ENCODE data around the gene C4BPA.
A peak's percentile ranks its signal among the peaks of the same experiment; 100 is the strongest.

C4BPA gene

GRCh38 chr1:207088161-207088560 is 15.9 kb upstream of the C4BPA start:
- Mint-ChIP-seq H3K27me3 (peaks cover 2% of the 10 kb centered on the region), H3K4me1 (ENCODE audit: low read depth) (peaks cover 34% of the 10 kb centered on the region), H3K9me3 (ENCODE audit: low read depth) (no peaks in the 10 kb centered on the region), H3K4me3 (no peak overlapping the region), H3K27ac (no peak overlapping the region), H3K36me3 (no peaks in the 10 kb centered on the region)

DNA sequence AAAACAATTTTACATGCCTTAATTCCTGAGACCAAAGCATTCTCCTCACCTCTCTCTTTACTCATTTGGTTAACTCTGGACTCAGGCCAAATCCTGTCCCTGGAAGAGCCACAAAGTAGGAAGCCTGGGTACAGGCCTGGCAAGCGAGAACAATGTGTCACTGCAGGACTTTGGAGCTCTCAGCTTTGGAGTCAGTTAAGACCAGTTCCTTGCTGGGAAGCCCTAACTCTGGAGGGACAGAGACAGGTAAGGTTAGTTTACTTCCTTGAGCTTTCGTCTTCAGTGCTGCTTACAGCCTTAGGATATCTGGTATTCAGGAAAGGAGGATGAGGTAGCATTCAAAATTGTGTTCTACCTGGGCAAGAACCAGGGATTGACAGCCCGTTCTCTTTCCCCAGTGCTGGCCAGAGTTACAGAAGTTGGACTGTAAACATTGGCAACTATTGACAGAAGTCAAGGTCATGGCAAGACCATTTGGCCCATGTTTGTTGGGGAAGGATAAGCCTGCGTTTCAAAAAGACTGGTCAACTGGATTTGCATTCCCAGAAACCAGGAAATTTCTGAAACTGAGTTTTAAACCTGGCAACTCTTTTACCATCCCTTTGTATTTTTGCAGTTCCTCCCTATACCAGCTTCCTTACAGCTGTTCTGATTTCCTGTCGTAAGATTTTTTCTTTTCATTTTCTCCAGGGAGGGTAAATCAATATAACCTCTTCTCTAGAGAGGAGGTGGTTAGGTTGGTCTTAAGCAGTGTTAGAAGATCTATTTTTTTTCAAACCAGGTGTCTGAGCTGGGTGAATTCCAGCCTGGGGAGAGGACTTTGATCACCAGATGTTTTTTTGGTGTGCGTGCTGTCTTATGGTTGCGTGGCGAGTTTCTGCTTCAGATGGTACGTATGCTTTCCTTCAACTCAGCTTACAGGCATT is 15.1 kb upstream of the C4BPA start, which contains the start of gene C4BPB:
C4BPB (plus strand) TSS at position 160 of the 926 bp plus-strand sequence; CDS start at position 832, 672 bp downstream.
- Mint-ChIP-seq H3K36me3 (no peaks in the 10 kb centered on the region), H3K9me3 (ENCODE audit: low read depth) (no peaks in the 10 kb centered on the region), H3K4me1 (ENCODE audit: low read depth) (peaks cover 34% of the 10 kb centered on the region), H3K27ac (peak within 1 kb of the TSS; percentile 56), H3K27me3 (no peaks in the 10 kb centered on the region), H3K4me3 (peak within 1 kb of the TSS; percentile 80)

- H3K4me1 Mint-ChIP-seq (ENCODE audit: low read depth), result peaks cover 30% of the 10 kb centered on the region
- peak overlapping the region; percentile 80 for H3K4me3 Mint-ChIP-seq
- H3K36me3 Mint-ChIP-seq, result no peaks in the 10 kb centered on the region
- H3K27ac Mint-ChIP-seq, result peak overlapping the region; percentile 56
- H3K27me3 Mint-ChIP-seq, result no peaks in the 10 kb centered on the region
- H3K9me3 Mint-ChIP-seq (ENCODE audit: low read depth), result no peaks in the 10 kb centered on the region
Measured at GRCh38 chr1:207089627-207090355, 14.2 kb upstream of the C4BPA start.

DNA sequence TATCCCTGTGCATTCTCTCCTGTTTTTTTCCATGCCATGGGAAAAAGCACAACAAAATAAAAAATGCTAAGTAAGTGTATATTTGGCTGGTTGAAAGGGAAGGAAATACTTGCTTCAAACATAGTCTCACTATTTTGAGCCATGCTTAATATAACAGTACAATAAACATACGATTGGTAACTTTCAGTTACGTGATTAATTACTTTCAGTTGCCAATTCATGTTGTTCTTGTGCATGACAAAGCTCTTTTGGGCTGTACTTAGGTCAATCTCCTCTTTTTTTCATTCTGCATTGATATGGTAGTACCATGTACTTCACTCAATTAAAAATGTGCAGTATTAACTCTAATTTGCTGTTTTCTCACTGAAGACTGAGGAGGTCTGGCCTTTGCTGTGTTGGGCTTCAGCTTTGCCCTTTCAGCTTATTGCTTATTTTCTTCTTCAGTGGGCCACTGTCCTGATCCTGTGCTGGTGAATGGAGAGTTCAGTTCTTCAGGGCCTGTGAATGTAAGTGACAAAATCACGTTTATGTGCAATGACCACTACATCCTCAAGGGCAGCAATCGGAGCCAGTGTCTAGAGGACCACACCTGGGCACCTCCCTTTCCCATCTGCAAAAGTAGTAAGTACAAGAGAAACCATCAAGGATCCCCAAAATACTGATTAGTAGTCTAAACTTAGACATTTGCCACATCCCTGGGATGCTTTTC is 12.7 kb upstream of the C4BPA start:
- Mint-ChIP-seq H3K27ac (no peak overlapping the region), H3K9me3 (ENCODE audit: low read depth) (no peaks in the 10 kb centered on the region), H3K4me3 (no peak overlapping the region), H3K4me1 (ENCODE audit: low read depth) (peaks cover 21% of the 10 kb centered on the region), H3K27me3 (no peaks in the 10 kb centered on the region), H3K36me3 (no peaks in the 10 kb centered on the region)

DNA sequence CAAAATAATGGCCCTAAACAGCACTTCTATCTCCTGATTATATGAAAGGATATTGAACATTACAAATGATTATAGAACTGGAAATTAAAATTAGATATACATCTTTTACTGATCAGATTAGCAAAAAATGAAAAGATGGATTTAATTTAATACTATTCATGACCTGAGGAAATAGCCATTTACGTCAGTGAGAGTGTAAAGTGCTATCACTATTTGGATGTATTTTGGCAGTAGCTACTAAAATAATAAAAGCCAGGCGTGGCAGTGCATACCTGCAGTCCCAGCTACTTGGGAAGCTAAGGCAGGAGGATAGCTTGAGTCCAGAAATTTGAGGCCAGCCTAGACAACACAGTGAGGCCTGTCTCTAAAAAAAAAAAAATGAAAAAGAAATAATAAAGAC is 10.1 kb upstream of the C4BPA start:
- H3K9me3 Mint-ChIP-seq (ENCODE audit: low read depth), result no peaks in the 10 kb centered on the region
- H3K27me3 Mint-ChIP-seq, result no peaks in the 10 kb centered on the region
- H3K36me3 Mint-ChIP-seq, result no peaks in the 10 kb centered on the region
- H3K4me3 Mint-ChIP-seq, result no peak overlapping the region
- H3K4me1 Mint-ChIP-seq (ENCODE audit: low read depth), result peaks cover 22% of the 10 kb centered on the region
- no peak overlapping the region for H3K27ac Mint-ChIP-seq

GRCh38 chr1:207097871-207098324 is 6.1 kb upstream of the C4BPA start:
- Mint-ChIP-seq H3K27ac (peak overlapping the region; percentile 72), H3K36me3 (peaks cover 3% of the 10 kb centered on the region), H3K4me1 (ENCODE audit: low read depth) (peaks cover 8% of the 10 kb centered on the region), H3K9me3 (ENCODE audit: low read depth) (no peaks in the 10 kb centered on the region), H3K4me3 (no peak overlapping the region), H3K27me3 (no peaks in the 10 kb centered on the region)

GRCh38 chr1:207101720-207102119 is 2.3 kb upstream of the C4BPA start:
- Mint-ChIP-seq H3K27me3 (no peaks in the 10 kb centered on the region), H3K4me3 (no peak overlapping the region), H3K27ac (no peak overlapping the region), H3K9me3 (ENCODE audit: low read depth) (no peaks in the 10 kb centered on the region), H3K36me3 (peaks cover 3% of the 10 kb centered on the region), H3K4me1 (ENCODE audit: low read depth) (peaks cover 8% of the 10 kb centered on the region)

DNA sequence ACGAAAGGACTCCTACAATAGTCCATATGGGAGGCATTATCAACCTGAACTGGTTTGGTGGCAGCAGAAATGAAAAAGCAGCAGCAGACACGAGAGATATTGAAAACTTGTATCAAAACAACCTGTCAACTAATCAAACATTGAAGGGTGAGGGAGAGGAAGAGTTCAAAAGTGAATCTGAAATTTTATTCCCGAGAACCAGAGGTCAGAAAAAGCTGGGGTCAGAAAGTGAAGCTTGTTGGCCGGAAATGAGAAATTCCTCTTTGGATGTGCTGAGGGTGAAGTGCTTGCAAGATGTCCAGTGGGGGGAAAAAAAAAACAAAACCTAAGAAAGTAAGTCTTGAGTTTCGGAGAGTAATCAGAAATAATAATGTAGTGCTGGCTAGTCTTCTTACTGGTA is 1.9 kb upstream of the C4BPA start:
- peaks cover 2% of the 10 kb centered on the region for H3K27me3 Mint-ChIP-seq
- peaks cover 3% of the 10 kb centered on the region for H3K36me3 Mint-ChIP-seq
- no peaks in the 10 kb centered on the region for H3K9me3 Mint-ChIP-seq (ENCODE audit: low read depth)
- H3K27ac Mint-ChIP-seq, result no peak overlapping the region
- no peak overlapping the region for H3K4me3 Mint-ChIP-seq
- peaks cover 8% of the 10 kb centered on the region for H3K4me1 Mint-ChIP-seq (ENCODE audit: low read depth)

DNA sequence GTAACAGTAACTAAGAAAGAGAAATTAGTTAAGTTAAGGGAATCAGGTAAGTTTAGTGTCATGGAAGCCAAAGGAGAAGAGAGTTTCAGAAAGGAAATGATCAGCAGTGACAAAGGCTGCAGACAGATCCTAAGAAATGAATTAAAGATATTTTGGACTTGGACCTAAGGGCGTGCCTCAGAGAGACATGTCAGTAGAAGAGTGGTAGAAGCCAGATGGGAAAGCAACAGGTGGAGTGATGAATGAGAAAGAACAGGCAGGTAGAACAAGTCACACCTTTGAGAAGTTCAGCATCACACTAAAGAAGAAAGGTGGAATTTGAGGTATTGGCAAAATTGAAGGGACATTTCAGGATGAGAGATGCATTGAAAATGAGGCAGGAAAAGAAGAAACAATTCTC is 1.4 kb upstream of the C4BPA start:
- Mint-ChIP-seq H3K27ac (no peak overlapping the region), H3K4me1 (ENCODE audit: low read depth) (peaks cover 6% of the 10 kb centered on the region), H3K4me3 (no peak overlapping the region), H3K36me3 (peaks cover 3% of the 10 kb centered on the region), H3K9me3 (ENCODE audit: low read depth) (no peaks in the 10 kb centered on the region), H3K27me3 (peaks cover 2% of the 10 kb centered on the region)

DNA sequence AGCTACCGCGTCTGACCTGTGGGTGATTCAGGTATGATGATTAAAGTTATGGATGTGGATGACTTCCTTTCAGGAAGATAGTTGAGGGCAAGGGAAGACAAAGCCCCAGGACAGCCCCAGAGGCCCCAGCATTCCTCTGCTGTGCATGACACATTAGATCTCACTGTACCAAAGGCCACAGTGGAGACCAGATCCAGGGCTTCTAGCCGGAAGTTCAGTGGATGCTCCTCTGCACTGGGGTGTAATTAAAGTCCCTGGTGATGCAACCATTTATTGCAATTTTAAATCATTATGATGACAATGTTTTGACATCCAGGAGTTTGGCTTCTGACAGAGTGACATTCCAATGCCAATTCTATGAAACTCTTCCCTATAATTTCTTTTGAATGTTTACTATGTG is 5.0 kb downstream of the C4BPA start:
- Mint-ChIP-seq H3K27me3 (peaks cover 2% of the 10 kb centered on the region), H3K4me3 (no peak overlapping the region), H3K4me1 (ENCODE audit: low read depth) (no peaks in the 10 kb centered on the region), H3K36me3 (no peaks in the 10 kb centered on the region), H3K27ac (no peak overlapping the region), H3K9me3 (ENCODE audit: low read depth) (no peaks in the 10 kb centered on the region)

DNA sequence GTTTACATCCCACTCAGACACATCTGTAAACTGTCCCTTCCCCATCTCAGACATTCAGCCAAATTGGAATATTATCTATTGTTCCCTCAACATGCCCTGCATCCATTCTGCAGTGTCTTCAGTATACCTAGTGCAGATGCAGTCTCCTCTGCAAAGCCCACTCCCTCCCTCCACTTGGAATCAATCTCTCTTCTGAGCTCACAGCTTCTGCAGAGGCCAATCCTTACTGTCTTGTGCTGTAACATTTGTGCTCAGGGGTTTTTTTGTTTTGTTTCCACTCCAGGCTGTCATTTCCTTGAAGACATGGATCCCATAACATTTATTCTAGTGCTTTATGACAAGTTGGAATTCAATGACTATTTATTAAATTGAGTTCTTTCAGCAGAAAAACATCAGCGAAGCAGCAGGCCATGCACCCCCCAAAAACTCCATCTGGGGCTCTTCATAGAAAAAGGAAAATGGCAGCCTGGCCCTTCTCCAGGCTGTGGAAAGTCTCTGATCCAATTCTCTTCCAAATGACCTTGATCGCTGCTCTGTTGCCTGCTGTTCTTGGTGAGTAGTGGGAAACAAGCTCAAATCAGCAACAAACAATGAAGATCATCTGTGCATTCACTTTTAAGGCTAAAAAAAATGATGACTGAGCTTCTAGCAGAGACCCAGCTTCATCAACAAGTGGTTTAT is 8.7 kb downstream of the C4BPA start:
- Mint-ChIP-seq H3K4me1 (ENCODE audit: low read depth) (no peaks in the 10 kb centered on the region), H3K4me3 (no peak overlapping the region), H3K36me3 (no peaks in the 10 kb centered on the region), H3K27me3 (no peaks in the 10 kb centered on the region), H3K27ac (no peak overlapping the region), H3K9me3 (ENCODE audit: low read depth) (no peaks in the 10 kb centered on the region)

GRCh38 chr1:207115269-207115668 is 11.2 kb downstream of the C4BPA start:
- no peaks in the 10 kb centered on the region for H3K9me3 Mint-ChIP-seq (ENCODE audit: low read depth)
- H3K27me3 Mint-ChIP-seq, result peaks cover 1% of the 10 kb centered on the region
- no peak overlapping the region for H3K27ac Mint-ChIP-seq

DNA sequence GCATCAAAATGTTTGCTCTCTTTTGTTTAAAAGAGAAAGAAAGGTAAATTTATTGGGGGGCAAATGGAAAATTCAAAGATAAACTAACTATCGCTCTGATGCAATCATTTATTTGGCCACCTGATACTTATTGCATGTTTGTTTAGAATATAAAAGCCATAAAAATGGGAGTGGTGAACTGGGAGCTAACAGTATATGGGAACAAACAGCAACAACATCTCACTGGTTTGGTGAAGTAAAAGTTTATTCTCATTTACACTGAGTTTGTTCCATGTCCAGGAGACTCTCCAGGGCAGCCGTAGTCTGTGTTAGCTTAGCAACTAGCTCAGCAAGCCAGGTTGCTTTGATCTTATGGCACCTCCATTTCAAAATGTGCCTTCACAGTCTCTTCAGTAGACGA is 20.4 kb downstream of the C4BPA start:
- no peak overlapping the region for H3K4me3 Mint-ChIP-seq
- H3K27ac Mint-ChIP-seq, result no peak overlapping the region
- H3K9me3 Mint-ChIP-seq (ENCODE audit: low read depth), result peaks cover 16% of the 10 kb centered on the region
- no peaks in the 10 kb centered on the region for H3K4me1 Mint-ChIP-seq (ENCODE audit: low read depth)
- H3K36me3 Mint-ChIP-seq, result peaks cover 16% of the 10 kb centered on the region
- peaks cover 2% of the 10 kb centered on the region for H3K27me3 Mint-ChIP-seq

More at GRCh38 chr1:207115269-207115668, 11.2 kb downstream of the C4BPA start:
- Mint-ChIP-seq H3K36me3 (no peaks in the 10 kb centered on the region), H3K4me3 (no peak overlapping the region), H3K4me1 (ENCODE audit: low read depth) (no peaks in the 10 kb centered on the region)

DNA sequence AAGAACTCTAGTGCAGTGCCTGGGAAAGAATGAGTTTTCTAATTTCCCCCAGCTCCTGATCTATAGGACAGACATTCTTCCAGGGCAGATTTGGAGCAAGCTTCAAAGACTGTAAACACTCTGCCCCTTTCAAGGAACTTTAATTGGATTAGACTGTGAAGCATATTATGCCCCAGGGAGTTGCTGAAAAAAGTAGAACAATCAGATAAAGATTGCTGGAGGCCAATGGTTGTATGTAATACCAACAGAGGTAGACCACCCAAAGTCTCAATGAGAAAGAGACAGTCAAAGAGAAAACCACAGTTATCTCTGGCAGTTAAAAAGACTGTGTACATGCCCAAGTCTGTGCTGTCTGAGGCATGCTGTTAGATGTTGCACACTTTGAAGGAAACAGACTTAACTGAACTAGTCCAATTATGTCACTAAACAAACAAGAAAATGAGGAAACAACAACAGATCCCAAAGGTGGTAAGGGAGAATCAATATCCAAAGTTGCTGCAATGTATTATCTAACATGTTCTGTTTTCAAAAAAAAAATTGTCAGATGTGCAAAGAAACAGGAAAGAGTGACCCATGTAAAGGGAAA is 24.4 kb downstream of the C4BPA start:
- Mint-ChIP-seq H3K27ac (no peak overlapping the region), H3K27me3 (no peaks in the 10 kb centered on the region), H3K4me1 (ENCODE audit: low read depth) (no peaks in the 10 kb centered on the region), H3K9me3 (ENCODE audit: low read depth) (peaks cover 29% of the 10 kb centered on the region), H3K4me3 (no peak overlapping the region), H3K36me3 (peaks cover 23% of the 10 kb centered on the region)
